Stimulated activated CD8-positive, alpha-beta memory T cell treated with anti-CD3 and anti-CD28 coated beads, Interleukin-4, amount 100 ng/mL, for 4 hours (primary cell): ENCODE results near the gene RASL10B.
"Not testable (repeated sequence)": the region's sequence is repeated elsewhere in the genome, so short reads cannot be mapped to it uniquely, and the experiment has no call there.

Experiments used
- DNase-seq, 2 donors: peaks; one replicate each; pipeline ENCODE4 v3.0.0-alpha.2; 2020; ENCODE audit warnings: low read depth in 2 of 2, low spot score in 1 of 2

RASL10B gene

GRCh38 chr17:35731239-35731916 lies at the start of gene RASL10B:
TSS of gene RASL10B (plus strand) at chr17:35731639. CDS start at chr17:35735185, 3,546 bp downstream.
- DNase-seq = peak in 1 of 2 donors; percentile 36

- no peak for DNase-seq
Measured at GRCh38 chr17:35683591-35683990, 47.8 kb upstream of the RASL10B start.

- no peak for DNase-seq
Measured at GRCh38 chr17:35684055-35684802, 47.2 kb upstream of the RASL10B start.

DNA sequence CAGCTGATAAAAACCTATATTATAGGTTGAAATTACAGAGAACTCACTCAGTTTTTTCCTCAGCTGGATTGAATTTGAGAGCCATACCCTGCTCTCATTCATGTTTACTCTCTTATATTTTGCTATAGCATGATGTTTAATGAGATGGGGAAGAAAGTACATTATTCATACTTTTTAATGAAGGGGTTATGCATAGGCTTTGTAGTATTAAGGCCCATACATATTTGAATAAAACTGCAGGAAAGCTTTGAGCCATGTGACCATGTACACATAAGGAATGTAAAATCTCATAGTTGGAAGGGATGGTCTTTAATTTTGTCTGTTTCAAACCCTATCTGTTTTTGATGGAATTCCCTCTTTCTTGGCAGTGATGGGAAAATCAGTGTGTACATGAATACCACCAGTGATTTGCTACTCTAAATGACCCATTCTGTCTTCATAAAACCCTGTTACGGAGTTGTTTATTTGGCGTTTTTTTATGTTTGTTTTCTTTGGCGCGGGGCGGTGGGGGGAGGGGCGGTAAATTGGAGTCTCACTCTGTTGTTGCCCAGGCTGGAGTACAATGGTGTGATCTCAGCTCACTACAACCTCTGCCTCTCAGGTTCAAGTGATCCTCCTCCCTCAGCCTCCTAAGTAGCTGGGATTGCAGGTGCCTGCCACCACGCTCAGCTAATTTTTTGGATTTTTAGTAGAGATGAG lies 38.8 kb upstream of the RASL10B start:
- DNase-seq = no peak

GRCh38 chr17:35693662-35694061 lies 37.8 kb upstream of the RASL10B start:
- DNase-seq = no peak

DNA sequence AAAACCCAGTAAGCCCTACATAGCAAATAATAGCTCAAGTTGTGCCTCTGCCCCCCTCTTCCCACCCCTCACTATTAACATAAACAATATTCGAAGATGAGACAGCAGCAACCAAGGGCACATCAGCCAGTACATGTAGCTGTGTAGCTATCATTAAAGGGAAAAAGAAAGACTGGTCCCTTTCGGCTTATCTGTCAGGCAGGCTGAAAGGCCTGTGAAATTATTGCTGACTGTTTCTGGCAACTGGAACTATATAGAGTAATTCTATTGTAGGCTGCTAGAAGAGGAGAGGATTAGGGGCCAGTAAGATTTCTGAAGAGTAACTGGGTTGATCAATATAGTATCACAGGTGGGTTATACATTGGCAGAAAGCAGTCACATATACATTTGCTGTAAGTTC lies 36.5 kb upstream of the RASL10B start:
- DNase-seq = no peak

DNA sequence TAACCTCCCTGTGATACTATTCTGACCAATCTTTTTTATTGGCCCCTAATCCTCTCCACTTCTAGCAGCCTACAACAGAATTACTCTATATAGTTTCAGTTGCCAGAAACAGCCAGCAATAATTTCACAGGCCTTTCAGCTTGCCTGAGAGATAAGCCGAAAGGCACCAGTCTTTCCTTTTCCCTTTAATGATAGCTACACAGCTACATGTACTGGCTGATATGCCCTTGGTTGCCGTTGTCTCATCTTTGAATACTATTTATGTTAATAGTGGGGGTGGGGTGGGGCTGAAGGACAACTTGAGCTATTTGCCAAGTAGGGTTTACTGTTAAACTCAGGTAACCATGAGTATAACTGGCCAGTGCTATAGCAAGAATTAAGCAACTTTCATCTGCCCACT lies 35.8 kb upstream of the RASL10B start:
- no peak for DNase-seq

DNA sequence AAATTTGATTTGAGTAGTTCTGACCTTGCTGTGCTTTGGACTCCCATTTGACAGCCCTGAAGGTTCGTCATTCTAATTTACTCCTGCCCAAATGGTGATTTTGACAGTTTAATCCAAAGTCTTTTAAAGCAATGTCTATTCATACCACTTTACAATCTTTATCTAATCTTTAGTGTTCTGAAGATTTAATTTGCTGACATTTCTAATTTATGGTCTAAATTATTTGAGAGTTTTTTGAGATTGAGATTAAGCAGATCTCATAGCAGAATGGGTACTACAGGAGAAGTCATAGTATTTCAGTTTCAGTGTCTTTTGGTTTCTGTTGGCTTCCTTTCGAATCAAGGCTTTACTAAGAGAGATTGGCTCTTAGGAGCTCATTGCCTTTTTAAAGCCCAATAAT lies 32.6 kb upstream of the RASL10B start:
- DNase-seq = no peak

GRCh38 chr17:35700150-35700549 lies 31.3 kb upstream of the RASL10B start:
- DNase-seq = no peak

DNA sequence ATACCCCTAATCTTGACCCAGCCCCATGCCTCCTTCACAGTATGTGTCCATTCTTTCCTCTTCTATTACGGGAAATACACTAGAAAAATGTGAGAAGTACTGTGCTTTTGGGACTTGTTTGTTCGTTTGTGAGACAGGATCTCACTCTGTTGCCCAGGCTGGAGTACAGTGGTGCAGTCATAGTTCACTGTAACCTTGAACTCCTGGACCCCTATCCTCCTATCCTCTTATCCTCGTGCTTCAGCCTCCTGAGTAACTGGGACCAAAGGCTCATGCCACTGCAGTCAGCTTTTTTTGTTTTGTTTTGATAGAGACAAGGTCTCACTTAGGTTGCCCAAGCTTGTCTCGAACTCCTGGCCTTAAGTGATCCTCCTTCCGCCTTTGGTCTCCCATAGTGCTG lies 29.9 kb upstream of the RASL10B start:
- no peak for DNase-seq

DNA sequence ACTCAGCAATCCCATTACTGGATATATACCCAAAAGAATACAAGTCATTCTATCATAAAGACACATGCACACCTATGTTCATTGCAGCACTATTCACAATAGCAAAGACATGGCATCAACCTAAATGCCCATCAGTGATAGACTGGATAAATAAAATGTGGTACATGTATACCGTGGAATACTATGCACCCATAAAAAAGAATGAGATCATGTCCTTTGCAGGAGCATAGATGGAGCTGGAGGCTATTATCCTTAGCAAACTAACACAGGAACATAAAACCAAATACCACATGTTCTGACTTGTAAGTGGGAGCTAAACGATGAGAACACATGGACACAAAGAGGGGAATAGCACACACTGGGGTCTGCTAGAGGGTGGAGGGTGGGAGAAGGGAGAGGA lies 28.1 kb upstream of the RASL10B start:
- not testable (repeated sequence) for DNase-seq

DNA sequence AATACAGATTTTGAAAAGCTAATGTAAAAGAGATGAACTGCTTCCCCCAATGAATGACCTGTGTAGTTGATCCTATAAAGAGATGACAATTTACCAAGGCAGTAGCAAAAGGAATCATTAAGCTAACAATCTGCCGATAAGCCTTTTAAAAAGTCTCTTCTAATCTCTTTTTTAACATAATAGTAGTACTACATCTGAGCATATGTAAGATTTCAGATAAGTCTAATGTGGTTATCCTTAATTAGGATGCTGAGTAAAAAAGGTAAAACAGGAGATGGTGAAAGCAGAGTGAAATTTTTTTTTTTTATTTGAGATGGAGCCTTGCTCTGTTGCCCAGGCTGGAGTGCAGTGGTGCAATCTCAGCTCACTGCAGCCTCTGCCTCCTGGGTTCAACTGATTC lies 26.2 kb upstream of the RASL10B start:
- no peak for DNase-seq

GRCh38 chr17:35705705-35706104 lies 25.7 kb upstream of the RASL10B start:
- DNase-seq = no peak

- DNase-seq = no peak
Measured at GRCh38 chr17:35708149-35708548, 23.3 kb upstream of the RASL10B start.

DNA sequence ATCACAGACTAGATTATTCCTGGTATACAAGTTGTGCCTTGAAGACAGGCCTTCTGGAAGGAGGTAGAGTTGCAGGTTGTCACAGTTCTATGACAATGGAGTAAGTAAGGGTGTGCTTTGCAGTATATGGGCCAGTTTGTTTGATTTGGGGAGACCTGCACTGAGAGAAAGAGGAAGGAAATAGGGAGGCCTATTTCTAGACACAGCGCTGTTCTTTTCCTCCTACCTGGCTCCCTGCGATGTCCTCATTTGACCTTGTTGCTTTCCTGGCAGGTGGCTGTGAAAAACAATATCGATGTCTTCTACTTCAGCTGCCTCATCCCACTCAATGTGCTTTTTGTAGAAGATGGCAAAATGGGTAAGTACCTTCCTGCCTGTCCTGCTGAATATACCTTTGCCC lies 22.5 kb upstream of the RASL10B start:
- DNase-seq = no peak

GRCh38 chr17:35709874-35710273 lies 21.6 kb upstream of the RASL10B start:
- no peak for DNase-seq

DNA sequence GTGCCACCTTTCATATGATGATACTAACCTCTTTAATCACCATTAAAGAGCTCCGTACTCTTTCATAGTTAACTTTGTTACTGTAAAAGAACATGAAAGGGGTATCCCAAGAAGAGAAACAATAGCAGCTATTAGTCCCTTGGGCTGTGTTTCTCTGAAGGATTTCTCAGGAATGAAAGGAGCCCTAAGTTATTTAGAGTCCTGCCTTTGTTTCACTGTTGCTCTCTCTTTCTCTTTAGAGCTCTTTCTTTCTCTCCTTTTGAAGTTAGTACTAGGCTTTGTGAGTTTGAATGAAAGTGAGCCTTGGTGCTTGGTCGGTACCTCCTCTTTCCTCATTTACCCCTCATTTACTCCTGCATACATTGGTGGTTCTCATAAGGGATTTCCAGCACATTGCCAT lies 20.5 kb upstream of the RASL10B start:
- DNase-seq = no peak

GRCh38 chr17:35713069-35713728 lies 18.2 kb upstream of the RASL10B start:
- DNase-seq = no peak

DNA sequence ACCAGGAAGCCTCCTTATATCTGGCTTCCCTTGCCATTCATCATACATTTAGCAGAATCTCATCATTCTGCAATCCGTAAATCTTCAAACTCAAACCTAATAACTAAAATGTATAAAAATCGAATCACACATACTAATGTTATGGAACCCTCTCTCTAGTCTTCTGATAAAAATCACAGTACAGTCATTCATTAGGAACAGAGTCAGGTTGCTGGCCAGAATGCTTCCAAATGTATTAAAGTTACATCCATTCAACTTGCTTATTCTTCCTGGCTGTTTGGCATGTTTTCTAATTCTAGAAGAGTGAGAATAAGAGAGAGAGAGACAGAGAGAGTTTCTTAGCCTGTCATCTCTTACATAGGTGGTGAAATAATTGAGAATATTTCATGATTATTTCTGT lies 16.5 kb upstream of the RASL10B start:
- no peak for DNase-seq

- DNase-seq = no peak
Measured at GRCh38 chr17:35715416-35715815, 16.0 kb upstream of the RASL10B start.

DNA sequence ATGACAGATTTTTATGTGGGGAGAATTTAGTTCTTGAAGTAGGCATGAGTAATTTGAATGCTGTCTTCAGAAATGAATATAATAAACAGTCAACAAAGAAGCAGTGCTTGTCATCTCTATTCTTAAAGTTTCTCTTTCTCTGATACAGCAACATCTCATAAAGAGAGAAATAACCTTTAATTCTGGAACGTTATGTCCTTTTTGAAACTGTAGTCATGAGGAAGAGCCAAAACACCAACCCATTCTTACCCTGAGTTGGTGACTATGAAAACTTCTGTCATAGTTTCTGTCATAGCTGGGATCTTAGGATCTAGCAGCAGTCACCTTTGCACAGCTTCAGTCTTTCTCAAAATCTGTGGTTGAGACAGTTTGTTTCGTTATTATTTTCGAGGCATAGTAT lies 15.3 kb upstream of the RASL10B start:
- no peak for DNase-seq
